H9 (cell line): Measurements from ENCODE around the gene STXBP1. TPM values are rescaled to one million over a fixed set of nuclear protein-coding genes. Genes with fewer than 3 reads are reported as not detected.

Source experiments
- DNase-seq: peaks from one replicate; pipeline ENCODE4 v3.0.0-alpha.2; 2017
- H2AFZ ChIP-seq: one replicate; pipeline ENCODE4 v1.6.1; 2013; ENCODE audit warnings: mild to moderate bottlenecking, low read length, control low read depth, moderate library complexity
- H2AK5ac ChIP-seq: 2 replicates; pipeline ENCODE4 v1.6.1; 2013; ENCODE audit warnings: low read length, control low read depth, mixed read lengths; ENCODE audit not compliant: insufficient read length
- H2BK120ac ChIP-seq: one replicate; pipeline ENCODE4 v1.6.1; 2013; ENCODE audit warnings: low read depth, mild to moderate bottlenecking, low read length, control low read depth, inconsistent platforms; ENCODE audit not compliant: poor library complexity, severe bottlenecking
- H2BK12ac ChIP-seq: 2 replicates; pipeline ENCODE4 v1.6.1; 2013; ENCODE audit warnings: low read length, control low read depth, mixed read lengths, low read depth; ENCODE audit not compliant: insufficient read length
- H2BK15ac ChIP-seq: 2 replicates; pipeline ENCODE4 v1.6.1; 2013; ENCODE audit warnings: low read depth, low read length, control low read depth
- H2BK20ac ChIP-seq: one replicate; pipeline ENCODE4 v1.6.1; 2013; ENCODE audit warnings: low read depth, mild to moderate bottlenecking, low read length, control low read depth, inconsistent platforms; ENCODE audit not compliant: poor library complexity, severe bottlenecking
- H2BK5ac ChIP-seq: 2 replicates; pipeline ENCODE4 v1.6.1; 2013; ENCODE audit warnings: low read length, control low read depth, mixed read lengths; ENCODE audit not compliant: insufficient read length
- H3K14ac ChIP-seq: 2 replicates; pipeline ENCODE4 v1.6.1; 2013; ENCODE audit warnings: low read length, control low read depth; ENCODE audit not compliant: insufficient read depth
- H3K18ac ChIP-seq: 2 replicates; pipeline ENCODE4 v1.6.1; 2013; ENCODE audit warnings: low read depth, mild to moderate bottlenecking, mixed read lengths, low read length, control low read depth; ENCODE audit not compliant: insufficient read length
- H3K23ac ChIP-seq: 2 replicates; pipeline ENCODE4 v1.6.1; 2013; ENCODE audit warnings: low read length, control low read depth, mixed read lengths, low read depth; ENCODE audit not compliant: insufficient read length
- H3K23me2 ChIP-seq: 2 replicates; pipeline ENCODE4 v1.6.1; 2013; ENCODE audit warnings: low read depth, mild to moderate bottlenecking, mixed read lengths, low read length, control low read depth; ENCODE audit not compliant: insufficient read length, poor library complexity, severe bottlenecking
- H3K27ac ChIP-seq: 2 replicates; pipeline ENCODE4 v1.5.1; 2013; ENCODE audit warnings: low read length, control low read depth, mixed read lengths, low read depth; ENCODE audit not compliant: insufficient read length
- H3K27me3 ChIP-seq: 2 replicates; pipeline ENCODE4 v1.6.1; 2013; ENCODE audit warnings: low read length, control low read depth, inconsistent platforms; ENCODE audit not compliant: insufficient read depth
- H3K4ac ChIP-seq: 2 replicates; pipeline ENCODE4 v1.6.1; 2013; ENCODE audit warnings: low read depth, mild to moderate bottlenecking, control low read depth, inconsistent platforms, low read length, moderate library complexity
- H3K4me1 ChIP-seq: 2 replicates; pipeline ENCODE4 v1.6.1; 2013; ENCODE audit warnings: low read length, control low read depth, inconsistent platforms; ENCODE audit not compliant: insufficient read depth
- H3K4me2 ChIP-seq: 2 replicates; pipeline ENCODE4 v1.6.1; 2013; ENCODE audit warnings: low read length, control low read depth, mixed read lengths; ENCODE audit not compliant: insufficient read length, insufficient read depth
- H3K56ac ChIP-seq: 2 replicates; pipeline ENCODE4 v1.6.1; 2013; ENCODE audit warnings: low read depth, mild to moderate bottlenecking, mixed read lengths, low read length, control low read depth; ENCODE audit not compliant: insufficient read length
- H3K79me1 ChIP-seq: 2 replicates; pipeline ENCODE4 v1.6.1; 2013; ENCODE audit warnings: low read depth, mild to moderate bottlenecking, moderate library complexity, low read length, control low read depth, inconsistent platforms; ENCODE audit not compliant: insufficient read depth, poor library complexity, severe bottlenecking
- H3K79me2 ChIP-seq: 2 replicates; pipeline ENCODE4 v1.6.1; 2013; ENCODE audit warnings: low read length, control low read depth, inconsistent platforms; ENCODE audit not compliant: insufficient read depth
- H3K9ac ChIP-seq: 2 replicates; pipeline ENCODE4 v1.6.1; 2013; ENCODE audit warnings: low read length, control low read depth, mixed read lengths; ENCODE audit not compliant: insufficient read length; ENCODE audit errors: extremely low read depth
- H3K9me3 ChIP-seq: one replicate; pipeline ENCODE4 v1.6.1; 2013; ENCODE audit warnings: low read depth, low read length, inconsistent platforms; ENCODE audit not compliant: control insufficient read depth
- H3T11ph ChIP-seq: one replicate; pipeline ENCODE4 v1.6.1; 2013; ENCODE audit warnings: mild to moderate bottlenecking, low read length, control low read depth, inconsistent platforms
- H4K20me1 ChIP-seq: one replicate; pipeline ENCODE4 v1.6.1; 2013; ENCODE audit not compliant: control insufficient read depth, insufficient read length, insufficient read depth
- H4K5ac ChIP-seq: 2 replicates; pipeline ENCODE4 v1.6.1; 2013; ENCODE audit warnings: low read depth, mild to moderate bottlenecking, mixed read lengths, low read length, control low read depth; ENCODE audit not compliant: insufficient read length
- H4K8ac ChIP-seq: replicated peaks from 2 replicates; pipeline ENCODE4 v1.6.1; 2013; ENCODE audit warnings: low read length, control low read depth, mixed read lengths, low read depth; ENCODE audit not compliant: insufficient read length
- H4K91ac ChIP-seq: 2 replicates; pipeline ENCODE4 v1.6.1; 2013; ENCODE audit warnings: low read depth, mild to moderate bottlenecking, moderate library complexity, mixed read lengths, low read length, control low read depth; ENCODE audit not compliant: insufficient read length
- H3K27ac Mint-ChIP-seq, 3 experiments: 2 replicates in 2 of 3; 3 replicates in 1 of 3; pipeline ENCODE4 v1.8.0; 2020 to 2021; ENCODE audit warnings: mixed read lengths in 3 of 3, mild to moderate bottlenecking in 1 of 3, moderate library complexity in 1 of 3
- H3K27me3 Mint-ChIP-seq: 2 replicates; pipeline ENCODE4 v1.8.0; 2021; ENCODE audit warnings: low read depth, mild to moderate bottlenecking, moderate library complexity, mixed read lengths
- H3K36me3 Mint-ChIP-seq, 3 experiments: 2 replicates in 2 of 3; 3 replicates in 1 of 3; pipeline ENCODE4 v1.8.0; 2020 to 2021; ENCODE audit warnings: low read depth in 3 of 3, mixed read lengths in 3 of 3; ENCODE audit not compliant: insufficient read depth in 1 of 3
- H3K4me1 Mint-ChIP-seq, 2 experiments: 2 replicates each; pipeline ENCODE4 v1.8.0; 2020; ENCODE audit warnings: mixed read lengths in 2 of 2
- H3K4me3 Mint-ChIP-seq, 2 experiments: 2 replicates in 1 of 2; 3 replicates in 1 of 2; pipeline ENCODE4 v1.8.0; 2020 to 2021; ENCODE audit warnings: mild to moderate bottlenecking in 2 of 2, mixed read lengths in 2 of 2, moderate library complexity in 1 of 2
- H3K9me3 Mint-ChIP-seq, 2 experiments: 2 replicates in 1 of 2; 3 replicates in 1 of 2; pipeline ENCODE4 v1.8.0; 2020; ENCODE audit warnings: mild to moderate bottlenecking in 2 of 2, mixed read lengths in 2 of 2, moderate library complexity in 1 of 2
- CTCF ChIP-seq: fragments of 200-600 bp; sonication (generic); conservative IDR thresholded peaks from 3 replicates; pipeline ENCODE4 v1.8.0; 2021; ENCODE audit warnings: antibody characterized with exemption, mild to moderate bottlenecking
- WGBS: extraction: QIAGEN DNeasy Blood & Tissue Kit; methylation state at CpG from one replicate; pipeline ENCODE4 v1.1.7; 2013; ENCODE audit warnings: missing lambda C conversion rate, low lambda C conversion rate, mixed read lengths; ENCODE audit not compliant: insufficient read length; ENCODE audit errors: extremely low coverage; 5-methylcytosine and 5-hydroxymethylcytosine counted together
- long read RNA-seq: library from polyadenylated mRNA; unstranded; transcript quantifications from one replicate; pipeline ENCODE4 v2.0.0, GENCODE V29; 2020
- total RNA-seq: library from RNA; stranded (reverse); gene quantifications from 2 replicates; pipeline ENCODE4 v1.2.1, GENCODE V29; 2021

Gene STXBP1
- total RNA-seq: 22.1 and 22.3 TPM in 2 replicates
- long read RNA-seq, transcript STXBP1-201 (19 exons, 3,765 nt): major isoform, 30 of 41 reads
- long read RNA-seq, partial matches to known transcripts: 7 of 41 reads
- long read RNA-seq, other reads (novel, unspliced or antisense): 2 of 41 reads

- Histone ChIP-seq H3K79me1 (no peaks in the 10 kb centered on the region), H3K4ac (no peak within 1 kb of the TSS), H2AK5ac (no peak within 1 kb of the TSS), H2BK120ac (no peak within 1 kb of the TSS), H3K27me3 (no peaks in the 10 kb centered on the region), H2AFZ (no peak within 1 kb of the TSS), H3T11ph (no peak within 1 kb of the TSS), H3K18ac (no peak within 1 kb of the TSS), H3K23ac (no peak within 1 kb of the TSS), H3K9ac (peak within 1 kb of the TSS; percentile 58), H3K14ac (peak within 1 kb of the TSS; percentile 74; the same call in 1 of the 2 replicates), H3K27ac (no peak within 1 kb of the TSS), H4K8ac (no peak within 1 kb of the TSS), H2BK20ac (no peak within 1 kb of the TSS), H3K4me2 (peak within 1 kb of the TSS; percentile 95), H4K20me1 (no peaks in the 10 kb centered on the region), H2BK12ac (no peak within 1 kb of the TSS), H3K79me2 (0 out of 2 replicates have a peak, but pooled peaks cover 2% of the 10 kb centered on the region), H2BK15ac (no peak within 1 kb of the TSS), H3K23me2 (peaks cover 17% of the 10 kb centered on the region), H4K91ac (no peak within 1 kb of the TSS), H4K5ac (no peak within 1 kb of the TSS), H2BK5ac (no peak within 1 kb of the TSS), H3K4me1 (peaks cover 4% of the 10 kb centered on the region; the same call in 1 of the 2 replicates), H3K56ac (no peak within 1 kb of the TSS), H3K9me3 (no peaks in the 10 kb centered on the region)
- Mint-ChIP-seq H3K36me3 (no peaks in the 10 kb centered on the region), H3K4me3 (peak within 1 kb of the TSS; percentile 82 to 97), H3K9me3 (no peaks in the 10 kb centered on the region; a peak in 1 of 5 replicates), H3K27ac (peak within 1 kb of the TSS in 2 of 3 experiments; percentile 18 to 32; a peak in 2 of 7 replicates), H3K4me1 (peaks cover 21 to 30% of the 10 kb centered on the region in 2 experiments), H3K27me3 (peaks cover 47% of the 10 kb centered on the region)
- no CpG with 5 or more reads among the region's 102 CpGs for WGBS
- TF ChIP-seq CTCF: peak; percentile 26; the same call in 1 of the 3 replicates
- peak; percentile 90 for DNase-seq
Measured at GRCh38 chr9:127611899-127612790, at the start of gene STXBP1. Gene STXBP1 (plus strand): TSS chr9:127612277. CDS start chr9:127612404, 127 bp downstream.
